Measurements from ENCODE around the gene OR8B4.
"Not testable (repeated sequence)": the region's sequence is repeated elsewhere in the genome, so short reads cannot be mapped to it uniquely, and the experiment has no call there.

OR8B4 gene

GRCh38 chr11:124424384-124424921 lies at the start of gene OR8B4:
OR8B4 (minus strand) TSS chr11:124424871; CDS start chr11:124424871, 0 bp downstream.
- no peak for DNase-seq

GRCh38 chr11:124474079-124474478 lies 49.4 kb upstream of the OR8B4 start:
- DNase-seq = no peak

- no peak for DNase-seq
These were observed 48.8 kb upstream of the OR8B4 start for GRCh38 chr11:124473476-124473875.

DNA sequence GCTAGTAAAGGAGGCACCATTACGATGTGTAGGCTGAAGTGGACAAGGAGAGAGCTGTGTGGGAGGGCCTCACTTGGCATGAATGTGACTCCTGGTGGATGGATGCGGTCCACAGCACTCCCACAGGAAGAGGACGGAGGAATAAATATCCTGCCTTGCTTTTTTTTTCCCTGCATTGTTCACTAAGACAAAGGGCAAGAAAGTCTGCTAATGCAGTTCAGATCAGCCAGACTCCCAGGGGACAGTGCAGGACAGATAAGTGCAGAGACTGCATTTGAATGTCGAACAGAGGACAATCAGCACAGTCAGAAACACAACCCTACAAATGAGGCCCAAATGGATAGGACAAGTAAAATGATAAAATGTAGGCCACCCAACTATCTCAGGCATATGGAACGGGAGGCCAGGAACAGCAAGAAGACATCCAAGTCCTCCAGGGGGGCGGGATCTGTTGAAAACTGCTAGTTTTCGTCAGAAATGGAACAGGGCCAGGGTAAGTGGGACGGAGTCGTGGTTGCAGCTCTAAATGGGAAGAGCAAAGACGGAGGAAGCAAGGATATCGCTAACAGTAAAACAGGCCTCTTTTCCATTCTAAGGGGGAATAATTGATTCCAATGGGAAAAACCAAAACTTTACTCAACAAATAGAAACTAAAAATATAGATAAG lies 46.0 kb upstream of the OR8B4 start:
- DNase-seq = no peak

DNA sequence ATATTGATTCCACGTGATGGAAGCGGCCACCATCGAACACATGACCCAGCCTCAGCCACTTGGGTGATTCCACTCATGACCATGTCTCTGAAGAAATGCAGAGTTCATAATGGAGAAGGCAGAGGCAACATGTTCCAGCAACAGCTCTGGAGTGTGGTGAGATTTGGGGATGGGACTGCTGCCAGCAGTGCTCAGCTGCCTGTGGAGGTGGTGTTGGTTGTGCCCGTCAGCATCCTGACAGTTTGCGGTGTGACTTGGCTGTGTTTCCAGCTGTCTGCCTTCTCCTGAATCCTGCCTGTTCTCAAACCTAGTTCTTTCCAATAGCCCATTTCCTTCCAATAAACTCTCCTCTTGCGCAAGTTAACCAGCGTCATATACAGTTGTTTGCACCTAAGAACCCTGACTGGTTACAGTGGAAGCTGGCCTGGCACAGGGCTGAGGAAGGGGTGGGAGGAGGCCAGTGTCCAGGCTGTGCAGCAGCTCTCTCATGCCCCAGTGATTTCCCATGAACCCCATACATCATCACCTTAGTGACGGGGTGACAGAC lies 42.8 kb upstream of the OR8B4 start:
- DNase-seq = no peak

- no peak for DNase-seq
These were observed 40.7 kb upstream of the OR8B4 start for GRCh38 chr11:124465368-124465767.

- no peak for DNase-seq
These were observed 39.3 kb upstream of the OR8B4 start for GRCh38 chr11:124463990-124464389.

DNA sequence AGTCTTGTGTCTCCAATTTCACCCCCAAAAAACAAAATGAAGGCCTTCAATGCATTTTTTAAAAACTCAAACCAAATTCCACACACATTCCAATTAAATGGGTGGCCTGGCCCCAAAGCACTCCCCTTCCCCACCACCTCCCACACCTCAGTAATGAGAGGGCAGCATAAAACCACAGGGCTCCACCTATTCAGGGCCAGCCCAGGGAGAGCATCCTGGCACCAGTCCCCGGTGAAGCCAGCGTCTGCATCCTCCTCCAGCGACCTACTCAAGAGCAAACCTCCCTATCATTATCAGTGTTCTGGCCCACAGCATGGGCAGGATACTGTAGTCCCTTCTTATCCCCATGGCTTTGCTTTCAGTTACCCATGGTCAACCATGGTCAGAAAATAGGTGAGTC lies 38.7 kb upstream of the OR8B4 start:
- no peak for DNase-seq

GRCh38 chr11:124460459-124460858 lies 35.8 kb upstream of the OR8B4 start:
- no peak for DNase-seq

GRCh38 chr11:124459379-124459778 lies 34.7 kb upstream of the OR8B4 start:
- DNase-seq = not testable (repeated sequence)

- no peak for DNase-seq
These were observed 29.9 kb upstream of the OR8B4 start for GRCh38 chr11:124454552-124454951.

DNA sequence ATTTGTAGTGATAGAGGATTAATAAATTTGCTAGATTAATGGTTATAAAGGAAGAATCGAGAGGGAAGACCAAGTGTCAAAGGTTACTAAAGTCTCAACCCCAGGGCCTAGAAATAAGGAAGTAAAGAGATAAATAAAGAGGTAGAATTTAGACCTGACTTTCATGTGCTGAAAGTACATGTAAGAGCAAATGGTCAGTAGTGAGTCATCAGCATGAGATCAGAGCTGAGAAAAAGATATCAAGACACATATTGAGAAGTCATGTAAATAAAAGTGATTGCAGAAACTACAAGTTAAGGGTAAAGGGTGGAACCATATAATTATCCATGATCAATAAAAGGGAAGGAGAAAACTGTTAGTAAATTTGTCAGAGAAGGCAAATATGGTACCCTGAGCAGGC lies 22.2 kb upstream of the OR8B4 start:
- no peak for DNase-seq

GRCh38 chr11:124445646-124446150 lies 21.0 kb upstream of the OR8B4 start, which contains the start of gene OR8B8:
OR8B8 (minus strand) TSS chr11:124445696; CDS start chr11:124441085, 4,611 bp downstream.
- DNase-seq = no peak

DNA sequence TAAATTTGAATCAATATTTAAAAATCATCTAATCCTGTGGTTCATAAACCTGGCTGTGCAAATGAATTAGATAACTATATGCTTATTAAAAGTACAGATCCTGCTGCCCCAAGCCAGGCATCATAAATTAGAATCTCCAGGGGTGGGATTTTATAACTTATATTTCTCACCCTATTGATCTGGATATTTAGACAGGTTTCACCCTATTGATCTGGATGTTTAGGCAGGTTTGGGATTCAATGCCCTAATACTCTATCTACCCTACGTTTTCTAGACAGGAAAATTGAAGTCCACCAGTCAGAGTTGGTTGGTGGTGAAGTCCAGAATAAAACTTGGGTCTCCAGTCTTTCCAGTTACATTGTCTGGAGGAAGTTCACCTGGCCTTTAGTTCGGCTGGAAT lies 18.2 kb upstream of the OR8B4 start:
- no peak for DNase-seq

GRCh38 chr11:124442442-124442841 lies 17.8 kb upstream of the OR8B4 start:
- DNase-seq = no peak

GRCh38 chr11:124441519-124441918 lies 16.8 kb upstream of the OR8B4 start:
- DNase-seq = no peak

DNA sequence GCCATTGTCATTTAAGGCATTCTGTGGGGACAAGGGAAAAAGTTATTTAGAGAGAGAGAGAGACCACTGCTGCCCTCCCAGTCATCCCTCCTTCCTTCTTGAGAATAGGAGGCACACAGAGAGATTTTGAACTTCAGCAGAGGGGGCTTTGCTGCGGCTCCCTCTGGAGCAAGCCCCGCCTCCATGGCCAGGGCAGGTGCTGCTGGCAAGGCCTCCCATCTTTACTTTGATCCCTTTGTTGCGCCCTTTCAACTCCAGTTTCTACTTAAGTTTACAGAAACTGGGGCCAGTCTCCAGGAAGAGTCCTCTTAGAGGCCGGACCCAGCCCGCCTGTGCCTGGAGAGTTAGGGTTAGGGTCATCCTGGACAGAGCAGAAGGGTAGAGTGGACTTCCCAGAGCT lies 16.4 kb upstream of the OR8B4 start:
- no peak for DNase-seq

- no peak for DNase-seq
These were observed 15.9 kb upstream of the OR8B4 start for GRCh38 chr11:124440608-124441007.

DNA sequence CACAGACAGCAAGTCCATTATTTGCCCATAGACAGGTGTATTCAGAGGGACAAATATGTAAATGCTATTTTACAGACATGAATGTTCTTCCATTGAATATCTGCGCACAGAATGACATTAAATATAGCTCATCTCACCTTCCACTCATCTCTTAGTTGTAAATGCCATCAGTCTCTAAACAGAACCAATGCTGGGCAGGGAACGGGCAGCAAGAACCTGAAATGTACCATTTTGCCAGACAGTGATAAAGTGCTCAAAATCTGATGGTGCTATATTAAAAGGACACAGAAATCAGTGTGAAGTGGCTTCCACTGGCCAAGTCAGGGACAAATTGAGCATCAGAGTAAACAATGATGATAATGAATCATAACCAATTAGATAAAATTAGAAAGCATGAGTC lies 10.0 kb upstream of the OR8B4 start:
- DNase-seq = no peak

GRCh38 chr11:124429599-124429998 lies 4.9 kb upstream of the OR8B4 start:
- no peak for DNase-seq

DNA sequence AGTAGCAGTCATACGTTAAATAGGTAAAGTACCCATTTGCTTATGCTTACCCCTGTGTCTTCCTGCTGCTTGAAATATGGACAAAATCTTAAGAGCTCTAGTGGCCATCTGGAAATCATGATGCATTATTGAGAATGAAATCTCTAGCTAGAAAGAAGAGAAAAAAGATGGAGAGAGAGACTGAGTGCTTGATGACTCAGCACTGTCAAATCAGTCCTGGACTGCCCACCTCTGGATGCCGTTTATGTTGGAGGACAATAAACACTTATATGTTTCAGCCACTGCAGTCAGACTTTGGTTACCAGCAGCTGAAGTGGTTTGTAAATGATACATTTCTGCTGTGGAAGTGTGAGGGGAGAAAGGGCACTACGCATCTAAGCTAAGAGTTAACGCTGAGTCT lies 3.6 kb downstream of the OR8B4 start:
- DNase-seq = no peak

DNA sequence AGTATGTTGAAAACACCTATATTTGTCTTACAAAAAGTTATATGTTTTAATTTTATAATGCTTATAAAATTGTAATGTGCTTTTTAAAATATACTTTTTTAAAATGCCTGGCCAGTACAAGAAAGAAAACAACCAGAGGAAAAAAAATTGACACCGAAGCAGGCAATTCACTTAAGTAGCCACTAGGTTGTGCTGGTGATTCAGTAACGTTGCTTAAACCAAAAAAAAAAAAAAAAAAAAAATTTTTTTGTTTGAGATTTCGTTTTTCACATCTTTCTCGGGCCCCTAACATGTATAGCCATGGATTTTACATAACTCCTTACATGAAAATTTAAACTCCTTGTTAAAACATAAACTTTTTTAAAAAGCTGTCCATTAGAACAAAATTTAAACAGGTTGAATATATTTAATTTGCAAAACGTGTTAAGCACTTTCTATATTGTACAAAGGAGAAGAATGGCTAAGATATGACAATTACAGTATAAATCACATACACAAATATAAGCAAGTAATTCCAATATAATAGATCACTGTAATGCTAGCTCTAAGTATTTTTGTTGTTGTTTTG lies 9.2 kb downstream of the OR8B4 start:
- no peak for DNase-seq

- DNase-seq = no peak
These were observed 14.8 kb downstream of the OR8B4 start for GRCh38 chr11:124409906-124410305.

DNA sequence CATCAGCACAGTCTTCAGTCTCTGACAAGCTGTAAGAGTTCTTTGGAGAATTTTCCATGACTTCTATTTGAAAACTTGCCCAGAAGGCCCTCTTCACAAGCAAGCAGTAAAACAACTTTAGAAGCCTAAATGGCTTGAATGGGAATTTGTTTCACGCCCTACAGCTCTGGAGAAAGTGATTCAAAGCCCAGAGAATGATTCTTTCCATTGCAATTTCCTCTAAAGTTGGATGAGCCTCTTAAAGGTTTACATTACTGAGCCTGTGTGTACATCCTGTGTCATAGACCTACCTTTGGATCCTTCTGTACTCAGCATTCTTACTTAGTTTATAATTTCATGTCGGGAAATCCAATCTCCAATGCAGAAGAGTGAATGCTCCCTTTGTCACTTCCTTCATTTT lies 19.1 kb downstream of the OR8B4 start:
- no peak for DNase-seq

Data from NCI-H510A (cell line).